Activated CD4-positive, alpha-beta T cell treated with anti-CD3 and anti-CD28 coated beads, Interleukin-2, Interleukin-6, amounts not matched to agents 100 ng/mL and 50 ng/mL, durations not matched to agents 16 hours and 8 hours (primary cell): ENCODE measurements around the gene OR2T12.
A peak's percentile ranks its signal among the peaks of the same experiment; 100 is the strongest.
"Not testable (repeated sequence)": the region's sequence is repeated elsewhere in the genome, so short reads cannot be mapped to it uniquely, and the experiment has no call there.

Experiments used
- DNase-seq: peaks from one replicate; pipeline ENCODE4 v3.0.0-alpha.2; 2020

OR2T12 gene, protein sequence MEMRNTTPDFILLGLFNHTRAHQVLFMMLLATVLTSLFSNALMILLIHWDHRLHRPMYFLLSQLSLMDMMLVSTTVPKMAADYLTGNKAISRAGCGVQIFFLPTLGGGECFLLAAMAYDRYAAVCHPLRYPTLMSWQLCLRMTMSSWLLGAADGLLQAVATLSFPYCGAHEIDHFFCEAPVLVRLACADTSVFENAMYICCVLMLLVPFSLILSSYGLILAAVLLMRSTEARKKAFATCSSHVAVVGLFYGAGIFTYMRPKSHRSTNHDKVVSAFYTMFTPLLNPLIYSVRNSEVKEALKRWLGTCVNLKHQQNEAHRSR

DNA sequence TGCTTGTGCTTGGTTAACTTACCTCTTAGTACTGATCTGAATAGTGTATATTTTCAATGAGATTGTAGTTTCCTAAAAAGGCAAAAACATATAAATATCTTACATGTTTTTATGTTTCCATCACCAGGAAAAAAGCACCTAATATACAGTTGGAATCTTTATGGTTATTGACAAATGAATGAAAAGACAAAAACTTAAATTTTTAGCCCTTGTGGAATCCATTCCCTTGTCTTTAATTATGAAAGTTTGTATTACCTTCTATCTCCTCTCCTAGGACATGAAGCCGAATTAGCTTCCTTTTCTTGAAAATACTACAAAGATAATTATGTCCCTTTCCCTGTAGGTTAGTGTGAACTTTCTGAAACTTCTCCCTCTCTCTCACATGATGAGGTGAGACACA lies at the start of gene OR2T12:
Gene OR2T12 (minus strand): TSS at position 101 of the 400 bp plus-strand sequence. CDS start 7,846 bp downstream, outside the sequence.
- no peak for DNase-seq

DNA sequence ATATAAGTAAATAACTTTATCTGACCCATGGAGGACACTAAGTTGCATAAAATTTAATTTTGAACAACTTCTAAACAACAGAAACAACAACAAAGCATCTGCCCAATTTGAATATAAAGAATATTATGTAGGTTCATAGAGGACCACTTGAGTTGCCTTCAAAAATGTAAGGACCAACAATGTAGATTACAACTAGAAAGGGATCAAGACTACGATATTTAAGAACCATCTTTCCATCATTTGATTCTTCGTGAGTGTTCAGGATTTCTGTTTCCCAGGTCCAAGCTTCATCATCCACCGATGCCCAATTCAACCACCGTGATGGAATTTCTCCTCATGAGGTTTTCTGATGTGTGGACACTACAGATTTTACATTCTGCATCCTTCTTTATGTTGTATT lies 45.3 kb upstream of the OR2T12 start, which contains the start of gene OR14C36:
Gene OR14C36 (plus strand): TSS at position 301 of the 400 bp plus-strand sequence. CDS start 0 bp downstream, at position 301.
- no peak for DNase-seq

DNA sequence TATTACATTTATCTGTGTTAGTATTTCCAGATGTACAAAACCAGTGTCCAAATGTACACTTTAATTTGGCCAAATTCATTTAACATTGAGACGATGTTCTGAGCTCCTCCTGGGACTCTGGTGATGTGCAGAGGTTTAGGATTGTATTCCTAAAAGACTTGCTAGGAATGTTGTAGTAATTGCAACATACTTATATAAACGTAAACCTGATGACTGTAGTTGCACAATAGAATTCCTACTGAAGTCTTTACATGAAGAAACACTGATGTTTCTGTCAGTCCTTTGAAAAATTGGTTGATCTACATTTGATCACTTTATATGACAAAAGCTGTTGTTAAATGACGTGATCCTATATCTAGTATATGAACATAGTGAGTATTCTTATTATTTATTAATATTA lies 40.2 kb upstream of the OR2T12 start:
- DNase-seq: no peak

DNA sequence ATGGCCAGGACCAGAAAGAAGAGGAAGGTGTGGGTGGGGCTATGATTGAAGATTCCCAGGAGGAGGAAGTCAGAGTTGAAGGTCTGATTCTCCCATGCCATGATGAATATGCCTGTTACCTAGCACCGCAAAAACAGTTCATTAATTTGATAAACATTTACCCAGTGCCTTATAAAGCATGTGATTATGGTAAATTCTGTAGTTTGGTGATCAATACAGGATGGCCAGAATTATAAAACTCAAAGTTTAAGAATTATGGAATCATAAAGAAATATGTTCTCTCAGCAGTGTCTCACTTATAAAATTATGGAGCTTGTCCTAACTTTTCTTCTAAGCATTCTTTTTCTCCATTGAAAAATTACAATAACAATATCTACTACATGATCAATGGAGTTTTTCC lies 21.2 kb upstream of the OR2T12 start, which contains the start of gene OR2M7:
Gene OR2M7 (minus strand): TSS at position 101 of the 400 bp plus-strand sequence. CDS start 0 bp downstream, at position 101.
- no peak for DNase-seq

DNA sequence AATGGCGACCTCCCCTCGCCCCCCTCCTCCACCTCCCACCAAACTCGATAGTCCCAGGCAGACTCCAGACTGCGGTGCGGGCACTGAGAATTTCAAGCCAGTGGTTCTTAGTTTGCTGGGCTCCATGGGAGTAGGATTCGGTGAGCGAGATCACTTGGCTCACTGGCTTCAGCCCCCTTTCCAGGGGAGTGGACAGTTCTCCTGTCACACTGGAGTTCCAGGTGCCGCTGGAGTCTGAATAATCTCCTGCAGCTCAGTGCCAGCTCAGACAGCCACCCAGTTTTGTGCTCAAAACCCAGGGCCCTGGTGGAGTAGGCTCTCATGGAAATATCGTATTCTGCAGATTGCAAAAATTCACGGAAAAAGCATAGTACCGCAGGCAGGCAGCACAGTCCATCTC lies 13.6 kb upstream of the OR2T12 start:
- DNase-seq: no peak

DNA sequence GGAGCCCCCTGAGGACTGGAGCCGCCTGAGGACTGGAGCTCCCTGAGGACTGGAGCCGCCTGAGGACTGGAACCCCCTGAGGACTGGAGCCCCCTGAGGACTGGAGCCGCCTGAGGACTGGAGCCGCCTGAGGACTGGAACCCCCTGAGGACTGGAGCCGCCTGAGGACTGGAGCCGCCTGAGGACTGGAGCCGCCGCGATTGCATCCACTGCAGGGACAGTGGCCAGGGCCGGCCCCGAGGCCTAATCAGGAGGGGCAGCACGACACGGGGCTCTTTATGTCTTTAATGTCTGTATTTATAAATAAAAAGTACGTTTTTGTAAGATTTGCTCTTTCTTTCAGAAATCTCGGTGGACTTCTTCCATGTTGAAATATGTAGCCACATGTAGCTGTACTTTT lies 3.5 kb upstream of the OR2T12 start:
- not testable (repeated sequence) for DNase-seq

DNA sequence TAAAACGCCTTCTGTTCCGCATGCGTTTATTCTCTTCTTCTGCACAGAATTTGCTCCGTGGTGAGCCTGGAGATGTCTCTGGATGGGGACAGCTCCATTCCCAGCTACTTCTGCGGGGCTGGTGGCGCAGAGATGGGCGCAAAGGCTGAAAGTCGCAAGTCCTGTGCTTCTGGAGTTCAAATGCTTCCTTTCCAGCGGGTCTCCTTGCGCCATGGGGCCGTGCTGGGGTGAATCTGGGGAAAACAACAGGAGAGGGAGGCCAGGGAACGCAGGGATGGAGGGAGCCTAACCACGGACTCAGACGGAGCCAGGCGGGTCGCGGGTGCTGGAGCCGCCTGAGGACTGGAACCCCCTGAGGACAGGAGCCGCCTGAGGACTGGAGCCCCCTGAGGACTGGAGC lies 2.9 kb upstream of the OR2T12 start:
- DNase-seq: no peak

DNA sequence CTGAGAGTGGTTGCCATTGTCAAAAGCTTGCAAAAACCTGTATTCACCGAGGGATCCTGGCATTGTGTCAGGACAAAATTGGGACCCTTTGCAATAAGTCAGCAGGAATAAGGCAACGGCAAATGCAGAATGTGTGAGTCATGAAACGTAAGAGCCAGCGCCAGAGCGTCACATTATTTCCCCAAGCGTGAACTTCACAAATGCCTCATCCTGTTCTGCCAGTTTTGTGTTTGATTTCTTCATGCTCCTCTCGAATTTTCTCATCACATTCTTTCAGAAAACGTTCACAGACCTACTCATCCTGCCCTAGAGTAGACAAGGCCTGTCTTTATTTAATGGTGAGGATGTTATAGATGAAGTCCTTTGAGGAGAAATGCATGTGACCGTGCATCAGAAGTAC lies 2.4 kb upstream of the OR2T12 start:
- not testable (repeated sequence) for DNase-seq

DNA sequence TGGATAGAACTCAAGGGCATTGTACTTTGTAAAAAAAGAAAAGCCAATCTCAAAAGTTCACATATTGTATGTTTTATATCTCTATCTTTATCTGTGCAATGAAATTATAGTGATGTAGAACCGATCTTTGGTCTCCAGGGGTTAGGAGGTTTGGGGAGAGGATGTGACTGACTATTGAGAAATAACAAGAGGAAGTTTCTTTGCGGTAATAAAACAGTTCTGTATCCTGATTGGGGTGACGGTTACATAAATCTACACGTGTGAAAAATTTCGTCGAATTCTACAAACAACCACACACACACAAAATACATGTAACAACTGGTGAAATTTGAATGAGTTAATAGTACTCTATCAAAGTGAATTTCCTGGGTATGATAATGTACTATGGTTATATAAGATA lies 14.8 kb downstream of the OR2T12 start:
- no peak for DNase-seq

DNA sequence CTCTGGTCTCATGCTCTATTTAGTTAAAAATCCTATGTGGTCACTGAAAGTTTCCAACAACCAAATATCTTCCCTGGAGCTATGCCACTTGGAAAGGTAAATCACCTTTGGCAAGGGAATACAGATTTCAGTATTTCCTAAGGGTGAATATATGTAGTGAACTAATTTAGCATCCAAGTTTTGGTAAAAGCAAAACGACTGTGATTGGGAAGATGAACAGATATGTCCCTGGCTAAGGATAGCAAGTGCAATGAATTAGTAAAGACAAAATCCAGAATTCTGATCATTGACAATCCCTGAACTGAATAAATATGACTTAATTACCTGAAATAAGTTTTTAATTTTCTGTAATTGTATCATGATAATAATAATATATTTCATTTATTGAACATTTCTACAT lies 25.3 kb downstream of the OR2T12 start, which contains the start of gene OR2T33:
Gene OR2T33 (minus strand): TSS at position 101 of the 400 bp plus-strand sequence. CDS start 4,162 bp downstream, outside the sequence.
- DNase-seq: no peak

DNA sequence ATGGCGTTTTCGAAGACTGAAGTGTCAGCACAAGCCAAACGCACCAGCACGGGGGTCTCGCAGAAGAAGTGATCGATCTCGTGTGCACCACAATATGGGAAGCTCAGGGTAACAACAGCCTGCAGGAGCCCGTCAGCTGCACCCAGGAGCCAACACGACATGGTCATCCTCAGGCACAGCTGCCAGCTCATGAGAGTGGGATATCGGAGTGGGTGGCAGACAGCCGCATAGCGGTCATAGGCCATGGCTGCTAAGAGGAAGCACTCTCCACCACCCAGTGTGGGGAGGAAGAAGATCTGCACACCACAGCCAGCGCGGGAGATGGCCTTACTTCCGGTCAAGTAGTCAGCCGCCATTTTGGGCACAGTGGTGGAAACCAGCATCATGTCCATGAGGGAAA lies 30.0 kb downstream of the OR2T12 start:
- not testable (repeated sequence) for DNase-seq

DNA sequence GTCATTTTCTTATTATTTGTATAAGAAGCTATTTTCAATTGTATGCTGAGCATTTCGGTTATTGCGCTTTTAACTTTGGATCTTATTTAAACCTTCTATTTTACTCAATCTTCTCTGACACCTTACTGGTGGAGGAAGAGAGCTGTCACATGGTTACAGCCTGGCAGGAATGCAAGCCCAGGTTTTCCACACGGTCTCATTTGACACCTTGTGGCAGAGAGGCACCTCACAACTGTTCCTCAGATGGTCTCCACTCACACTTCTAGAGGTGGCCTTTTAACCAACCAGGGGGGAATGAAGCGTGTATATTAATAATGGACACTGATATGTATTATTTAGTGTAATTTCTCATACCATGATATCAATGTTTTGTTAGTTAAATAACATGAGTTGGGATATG lies 35.0 kb downstream of the OR2T12 start:
- no peak for DNase-seq

DNA sequence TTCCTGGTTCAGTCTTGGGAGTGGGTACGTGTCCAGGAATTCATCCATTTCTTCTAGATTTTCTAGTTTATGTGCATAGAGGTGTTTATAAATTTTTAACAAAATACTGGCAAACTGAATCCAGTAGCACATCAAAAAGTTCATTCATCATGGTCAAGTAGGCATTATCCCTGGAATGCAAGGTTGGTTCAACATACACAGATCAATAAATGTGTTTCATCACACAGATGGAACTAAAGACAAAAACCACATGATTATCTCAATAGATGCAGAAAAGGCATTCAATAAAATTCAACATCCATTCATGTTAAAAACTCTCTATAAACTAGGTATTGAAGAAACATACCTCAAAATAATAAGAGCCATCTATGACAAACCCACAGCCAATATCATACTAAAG lies 43.9 kb downstream of the OR2T12 start:
- not testable (repeated sequence) for DNase-seq

DNA sequence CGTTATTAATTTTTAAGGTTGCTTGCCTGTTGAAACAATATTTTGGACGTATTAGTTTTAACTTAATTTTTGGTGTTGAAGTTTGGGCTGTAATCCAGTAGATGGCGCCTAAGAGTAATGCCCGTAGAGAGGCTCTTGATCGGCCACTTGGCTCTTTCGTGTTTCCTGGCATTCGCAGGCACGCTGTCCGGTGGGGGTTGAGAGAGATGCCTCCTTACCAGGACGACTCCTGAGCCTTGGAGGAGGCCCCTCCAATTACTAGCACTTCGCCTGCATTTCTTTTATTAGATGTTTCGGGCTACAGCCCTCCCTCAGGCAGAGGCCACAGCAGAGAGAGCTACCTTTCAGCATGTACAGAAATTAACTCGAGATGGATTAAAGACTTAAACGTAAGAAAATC lies 60.0 kb downstream of the OR2T12 start:
- peak; percentile 48 for DNase-seq
